ENCODE measurements around the gene CPB2. TPM values are rescaled to one million over a fixed set of nuclear protein-coding genes. Genes with fewer than 3 reads are reported as not detected.
A peak's percentile ranks its signal among the peaks of the same experiment; 100 is the strongest.

Gene CPB2
- total RNA-seq (not detected), polyA plus RNA-seq (not detected)

DNA sequence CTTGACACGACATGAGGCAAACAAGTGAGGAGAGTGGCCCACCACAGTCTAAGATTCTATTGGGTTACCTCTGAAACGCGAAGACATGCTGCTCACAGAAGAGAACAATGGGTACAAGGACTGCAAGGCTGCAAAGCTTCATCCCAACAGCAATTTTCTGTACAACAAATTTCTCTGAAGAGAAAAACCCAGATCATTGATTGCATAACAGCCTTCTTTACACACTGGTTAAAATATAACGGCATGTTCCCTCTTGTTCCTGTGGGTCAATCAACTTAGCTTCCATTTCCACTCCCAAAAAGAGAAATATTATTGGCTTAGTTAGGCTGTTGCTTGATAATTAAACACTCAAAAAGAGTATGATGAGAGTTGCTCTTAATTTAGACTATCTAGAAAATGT lies at the start of gene CPB2:
TSS of gene CPB2 (minus strand) at position 166 of the 400 bp plus-strand sequence. CDS start at position 142, 24 bp downstream.
- Histone ChIP-seq H3K27ac (ENCODE audit: low read depth, low read length) (no peak within 1 kb of the TSS), H3K27me3 (ENCODE audit: insufficient read depth, low read length, poor library complexity, severe bottlenecking) (no peaks in the 10 kb centered on the region), H3K4me1 (ENCODE audit: insufficient read depth, low read length) (no peaks in the 10 kb centered on the region), H3K4me3 (ENCODE audit: low read length) (no peak within 1 kb of the TSS), H3K36me3 (ENCODE audit: insufficient read depth, low read length) (no peaks in the 10 kb centered on the region), H3K9me3 (ENCODE audit: low read length) (no peaks in the 10 kb centered on the region)
- Mint-ChIP-seq H3K27ac (no peak within 1 kb of the TSS), H3K4me3 (no peak within 1 kb of the TSS), H3K27me3 (peaks cover 12 to 31% of the 10 kb centered on the region in 2 donors), H3K9me3 (no peaks in the 10 kb centered on the region), H3K4me1 (peaks cover 3 to 9% (median 5%) of the 10 kb centered on the region in 3 donors), H3K36me3 (no peaks in the 10 kb centered on the region)
- no peak for DNase-seq
- ChIA-PET CTCF (no interaction called here), POLR2A (no interaction called here)

DNA sequence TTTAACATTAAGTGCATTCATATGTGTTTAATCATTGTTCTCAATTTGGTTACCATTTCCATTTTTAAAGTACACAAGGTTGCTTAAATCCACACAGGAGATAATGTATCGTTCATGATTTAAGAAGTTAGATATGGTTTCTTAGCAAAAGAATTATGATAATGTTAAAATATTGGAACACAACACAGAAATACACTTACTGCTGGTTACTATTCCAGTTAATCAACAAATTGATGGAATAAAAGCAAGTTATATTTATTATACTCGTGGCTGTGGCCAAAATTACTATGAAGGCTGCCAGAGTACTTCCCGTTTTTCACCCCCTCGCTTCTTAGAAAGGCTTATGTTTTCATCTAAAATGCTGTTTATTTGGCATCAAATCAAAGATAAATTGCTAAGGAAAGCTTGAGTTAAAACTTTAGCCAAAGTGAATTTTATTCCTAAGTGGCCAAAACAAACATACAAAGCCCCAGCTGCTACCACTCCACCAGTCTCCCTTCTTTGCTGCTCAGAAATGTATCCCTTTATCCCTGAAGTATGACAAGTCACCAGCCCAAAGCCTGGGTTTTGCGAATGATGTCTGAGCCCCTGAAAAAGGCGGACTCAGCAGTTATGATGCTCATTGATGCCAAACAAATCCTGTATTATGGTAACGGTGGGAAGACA lies 49.4 kb upstream of the CPB2 start:
- H3K4me1 Mint-ChIP-seq = peaks cover 45 to 63% (median 61%) of the 10 kb centered on the region in 3 donors

GRCh38 chr13:46152627-46153328 lies 47.9 kb upstream of the CPB2 start:
- peaks cover 9 to 88% (median 51%) of the 10 kb centered on the region in 3 donors for H3K36me3 Mint-ChIP-seq
- no peak overlapping the region for H3K4me3 Mint-ChIP-seq
- H3K4me3 ChIP-seq (ENCODE audit: low read length) = no peak overlapping the region

More for the DNA sequence above, 49.4 kb upstream of the CPB2 start:
- peaks cover 88% of the 10 kb centered on the region for H3K36me3 ChIP-seq (ENCODE audit: insufficient read depth, low read length)
- no peak overlapping the region for H3K4me3 Mint-ChIP-seq
- H3K27ac ChIP-seq (ENCODE audit: low read depth, low read length) = no peak overlapping the region
- no peaks in the 10 kb centered on the region for H3K27me3 Mint-ChIP-seq
- POLR2A ChIA-PET = interaction anchor here (0.7 kb wide), 1 partner anchor 16 kb away, joined by 4 read pairs; no protein-coding TSS in a partner anchor
- peaks cover 9 to 90% (median 52%) of the 10 kb centered on the region in 3 donors for H3K36me3 Mint-ChIP-seq
- H3K27ac Mint-ChIP-seq = peak overlapping the region; percentile 41 to 94 (median 82)
- H3K9me3 ChIP-seq (ENCODE audit: low read length) = no peaks in the 10 kb centered on the region
- H3K4me1 ChIP-seq (ENCODE audit: insufficient read depth, low read length) = peaks cover 6% of the 10 kb centered on the region
- H3K27me3 ChIP-seq (ENCODE audit: insufficient read depth, low read length, poor library complexity, severe bottlenecking) = no peaks in the 10 kb centered on the region
- no peak for DNase-seq
- CTCF ChIA-PET = interaction anchor here (1.3 kb wide), 1 partner anchor 13 kb away, joined by 3 read pairs; no protein-coding TSS in a partner anchor
- H3K4me3 ChIP-seq (ENCODE audit: low read length) = no peak overlapping the region
- no peaks in the 10 kb centered on the region for H3K9me3 Mint-ChIP-seq

GRCh38 chr13:46150134-46150693 lies 45.4 kb upstream of the CPB2 start:
- Histone ChIP-seq H3K4me3 (ENCODE audit: low read length) (no peak overlapping the region), H3K4me1 (ENCODE audit: insufficient read depth, low read length) (no peaks in the 10 kb centered on the region), H3K36me3 (ENCODE audit: insufficient read depth, low read length) (peaks cover 81% of the 10 kb centered on the region), H3K27me3 (ENCODE audit: insufficient read depth, low read length, poor library complexity, severe bottlenecking) (no peaks in the 10 kb centered on the region), H3K27ac (ENCODE audit: low read depth, low read length) (no peak overlapping the region), H3K9me3 (ENCODE audit: low read length) (no peaks in the 10 kb centered on the region)
- H3K4me3 Mint-ChIP-seq = no peak overlapping the region
- CTCF ChIA-PET = interaction anchor here (1.1 to 4.3 kb wide), 3 partner anchors 9 to 139 kb away, joined by 4 to 14 read pairs (median 4); no protein-coding TSS in a partner anchor
- peaks cover 10 to 88% (median 55%) of the 10 kb centered on the region in 3 donors for H3K36me3 Mint-ChIP-seq
- H3K9me3 Mint-ChIP-seq = no peaks in the 10 kb centered on the region
- DNase-seq = no peak
- POLR2A ChIA-PET = no interaction called here
- H3K4me1 Mint-ChIP-seq = peaks cover 40 to 55% (median 48%) of the 10 kb centered on the region in 3 donors
- peak overlapping the region; percentile 55 to 96 (median 89) for H3K27ac Mint-ChIP-seq
- H3K27me3 Mint-ChIP-seq = no peaks in the 10 kb centered on the region

More at GRCh38 chr13:46152627-46153328, 47.9 kb upstream of the CPB2 start:
- H3K4me1 ChIP-seq (ENCODE audit: insufficient read depth, low read length) = no peaks in the 10 kb centered on the region
- no peaks in the 10 kb centered on the region for H3K27me3 Mint-ChIP-seq
- DNase-seq = no peak
- H3K4me1 Mint-ChIP-seq = peaks cover 39 to 57% (median 49%) of the 10 kb centered on the region in 3 donors
- peak overlapping the region; percentile 49 to 93 (median 87) for H3K27ac Mint-ChIP-seq
- no peak overlapping the region for H3K27ac ChIP-seq (ENCODE audit: low read depth, low read length)
- H3K36me3 ChIP-seq (ENCODE audit: insufficient read depth, low read length) = peaks cover 84% of the 10 kb centered on the region
- H3K27me3 ChIP-seq (ENCODE audit: insufficient read depth, low read length, poor library complexity, severe bottlenecking) = no peaks in the 10 kb centered on the region
- CTCF ChIA-PET = interaction anchor here (4.3 kb wide), 1 partner anchor 8 kb away, joined by 14 read pairs; no protein-coding TSS in a partner anchor
- H3K9me3 ChIP-seq (ENCODE audit: low read length) = no peaks in the 10 kb centered on the region
- H3K9me3 Mint-ChIP-seq = no peaks in the 10 kb centered on the region
- POLR2A ChIA-PET = interaction anchor here (0.7 kb wide), 1 partner anchor 85 kb away, joined by 10 read pairs; no protein-coding TSS in a partner anchor

DNA sequence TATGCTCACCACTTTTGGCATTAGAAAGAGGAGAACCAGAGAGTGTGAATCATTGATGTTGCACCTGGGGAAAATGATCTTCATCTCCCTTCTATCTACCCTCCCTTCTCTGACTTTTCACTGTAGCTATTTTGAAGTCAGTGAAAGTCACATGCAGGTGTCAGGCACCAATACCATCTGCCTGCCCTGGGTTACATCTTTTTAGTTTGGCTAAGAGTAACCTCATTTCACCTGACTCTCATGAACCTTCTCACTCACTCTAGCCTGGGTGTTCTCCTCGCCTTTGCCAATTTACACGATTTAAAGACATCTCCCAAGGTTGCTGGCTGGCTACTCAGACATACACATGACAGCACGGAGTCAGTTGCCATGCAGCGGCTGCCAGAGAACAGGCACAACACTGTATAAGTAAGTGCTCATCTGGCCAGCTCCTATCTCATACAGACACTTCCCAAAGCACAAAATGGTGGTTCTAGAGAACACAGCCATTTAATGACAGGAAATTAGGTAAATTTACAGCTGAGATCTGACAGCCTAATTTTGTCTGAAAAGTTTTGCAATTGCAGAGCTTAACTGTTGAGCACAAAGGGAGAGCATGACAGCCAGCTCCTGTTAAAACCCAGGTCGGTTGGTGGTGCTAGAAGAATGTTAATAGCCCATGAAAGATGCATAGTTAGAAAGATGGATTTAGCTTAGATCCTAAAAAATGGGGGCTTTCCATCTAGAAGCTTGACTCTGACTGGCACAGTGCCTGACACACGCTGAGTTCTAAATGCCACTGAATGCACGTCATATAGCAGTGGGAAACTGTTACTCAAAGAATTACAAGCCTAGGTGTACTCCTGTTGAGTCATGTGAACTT lies 44.7 kb upstream of the CPB2 start:
- ChIA-PET CTCF (interaction anchor here (0.6 to 4.3 kb wide), 6 partner anchors 8 to 172 kb away, joined by 3 to 14 read pairs (median 4); no protein-coding TSS in a partner anchor), POLR2A (interaction anchor here (0.6 kb wide), 1 partner anchor 178 kb away, joined by 3 read pairs; no protein-coding TSS in a partner anchor)
- Mint-ChIP-seq H3K27ac (peak overlapping the region; percentile 55 to 96 (median 89)), H3K36me3 (peaks cover 18 to 88% (median 59%) of the 10 kb centered on the region in 3 donors), H3K27me3 (no peaks in the 10 kb centered on the region), H3K9me3 (no peaks in the 10 kb centered on the region), H3K4me1 (peaks cover 38 to 53% (median 52%) of the 10 kb centered on the region in 3 donors), H3K4me3 (no peak overlapping the region)
- Histone ChIP-seq H3K4me3 (ENCODE audit: low read length) (no peak overlapping the region), H3K27ac (ENCODE audit: low read depth, low read length) (no peak overlapping the region), H3K27me3 (ENCODE audit: insufficient read depth, low read length, poor library complexity, severe bottlenecking) (no peaks in the 10 kb centered on the region), H3K9me3 (ENCODE audit: low read length) (no peaks in the 10 kb centered on the region), H3K4me1 (ENCODE audit: insufficient read depth, low read length) (no peaks in the 10 kb centered on the region), H3K36me3 (ENCODE audit: insufficient read depth, low read length) (peaks cover 81% of the 10 kb centered on the region)
- no peak for DNase-seq

DNA sequence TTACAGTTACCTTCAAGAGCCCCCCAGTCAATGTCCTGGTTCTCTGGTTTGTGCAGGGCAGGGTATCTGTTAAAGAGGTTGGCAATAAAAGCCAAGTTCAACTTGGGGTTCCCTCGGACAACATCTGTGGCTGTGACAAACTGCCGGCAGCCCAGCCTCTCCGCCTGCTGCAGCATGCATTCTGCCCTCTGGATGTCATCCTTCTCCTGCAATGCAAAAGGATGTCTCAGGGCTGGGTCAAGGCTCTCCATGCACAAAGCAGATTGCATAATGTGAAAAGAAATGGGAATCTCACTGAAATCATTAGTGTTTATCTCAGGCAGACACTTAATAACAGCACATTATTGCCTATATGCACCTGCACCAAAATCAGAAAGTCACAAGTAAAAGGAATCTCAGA lies 42.1 kb upstream of the CPB2 start:
- ChIA-PET POLR2A (no interaction called here), CTCF (no interaction called here)
- DNase-seq = no peak
- no peak overlapping the region for H3K4me3 Mint-ChIP-seq
- Histone ChIP-seq H3K4me3 (ENCODE audit: low read length) (no peak overlapping the region), H3K27me3 (ENCODE audit: insufficient read depth, low read length, poor library complexity, severe bottlenecking) (no peaks in the 10 kb centered on the region), H3K9me3 (ENCODE audit: low read length) (no peaks in the 10 kb centered on the region), H3K27ac (ENCODE audit: low read depth, low read length) (no peak overlapping the region), H3K4me1 (ENCODE audit: insufficient read depth, low read length) (no peaks in the 10 kb centered on the region), H3K36me3 (ENCODE audit: insufficient read depth, low read length) (peaks cover 79% of the 10 kb centered on the region)
- H3K27ac Mint-ChIP-seq = peak overlapping the region in 5 of 8 donors; percentile 12 to 84 (median 43)
- no peaks in the 10 kb centered on the region for H3K9me3 Mint-ChIP-seq
- peaks cover 12 to 90% (median 47%) of the 10 kb centered on the region in 3 donors for H3K36me3 Mint-ChIP-seq
- H3K27me3 Mint-ChIP-seq = no peaks in the 10 kb centered on the region
- H3K4me1 Mint-ChIP-seq = peaks cover 23 to 44% (median 38%) of the 10 kb centered on the region in 3 donors

DNA sequence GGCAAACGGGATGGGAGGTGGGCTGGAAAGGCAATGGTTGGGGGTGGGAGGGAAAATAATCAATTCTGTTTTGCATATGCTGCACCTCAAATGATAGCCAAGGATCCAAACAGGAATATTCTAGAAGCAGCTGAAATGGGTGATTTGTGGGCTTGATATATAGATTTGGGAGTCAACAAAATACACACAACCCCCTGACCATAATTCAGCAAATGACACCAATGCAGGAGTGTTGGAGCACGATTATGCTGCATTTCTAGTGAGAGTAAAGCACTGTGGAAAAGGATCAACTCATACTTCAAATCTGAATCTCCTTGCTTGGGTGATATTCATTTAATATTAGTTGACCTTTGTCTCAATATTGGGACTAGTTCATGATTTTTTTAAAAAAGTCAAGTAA lies 41.1 kb upstream of the CPB2 start:
- DNase-seq = no peak
- H3K9me3 Mint-ChIP-seq = no peaks in the 10 kb centered on the region
- H3K4me1 Mint-ChIP-seq = peaks cover 19 to 49% (median 42%) of the 10 kb centered on the region in 3 donors
- H3K4me1 ChIP-seq (ENCODE audit: insufficient read depth, low read length) = no peaks in the 10 kb centered on the region
- no peaks in the 10 kb centered on the region for H3K9me3 ChIP-seq (ENCODE audit: low read length)
- H3K36me3 ChIP-seq (ENCODE audit: insufficient read depth, low read length) = peaks cover 80% of the 10 kb centered on the region
- ChIA-PET POLR2A (no interaction called here), CTCF (interaction anchor here (2.1 kb wide), 1 partner anchor 20 kb away, joined by 10 read pairs; no protein-coding TSS in a partner anchor)
- no peak overlapping the region for H3K4me3 Mint-ChIP-seq
- H3K27ac Mint-ChIP-seq = peak overlapping the region in 4 of 8 donors; percentile 13 to 66 (median 53)
- H3K27me3 ChIP-seq (ENCODE audit: insufficient read depth, low read length, poor library complexity, severe bottlenecking) = no peaks in the 10 kb centered on the region
- H3K27me3 Mint-ChIP-seq = no peaks in the 10 kb centered on the region
- H3K4me3 ChIP-seq (ENCODE audit: low read length) = no peak overlapping the region
- peaks cover 13 to 90% (median 42%) of the 10 kb centered on the region in 3 donors for H3K36me3 Mint-ChIP-seq
- no peak overlapping the region for H3K27ac ChIP-seq (ENCODE audit: low read depth, low read length)

Measured in CD8-positive, alpha-beta memory T cell (primary cell).